ENCODE measurements around the gene ABCF1. TPM values are rescaled to one million over a fixed set of nuclear protein-coding genes. Genes with fewer than 3 reads are reported as not detected.
A peak's percentile ranks its signal among the peaks of the same experiment; 100 is the strongest.

Gene ABCF1
- total and polyA plus RNA-seq, 9 of the 15 experiments (the other 6 are each of a cell fraction or from before 2014, with no cell fraction given), result 41.6 to 193 (median 102) TPM

GRCh38 chr6:30598912-30599624 is 27.8 kb downstream of the ABCF1 start:
- Histone ChIP-seq H3K27ac (ENCODE audit: extremely low read depth, low read depth, low read length) (no peak overlapping the region), H3K27me3 (ENCODE audit: control insufficient read depth in 2 of 2, insufficient read depth in 2 of 2, low read length in 2 of 2) (no peaks in the 10 kb centered on the region), H3K4me2 (ENCODE audit: insufficient read depth, low read length) (no peak overlapping the region), H3K4me1 (replicated peaks in 1 of 2; ENCODE audit: control insufficient read depth in 2 of 2, insufficient read depth in 2 of 2, low read length in 2 of 2) (peaks cover 4 to 11% of the 10 kb centered on the region in 2 experiments; a peak in 4 of 5 replicates), H4K20me1 (replicated peaks; ENCODE audit: control insufficient read depth, insufficient read depth, low read length) (peaks cover 7% of the 10 kb centered on the region; the same call in 1 of the 2 replicates), H3K4me3 (no peak overlapping the region), H3K9me1 (ENCODE audit: control insufficient read depth, insufficient read depth, low read length) (no peaks in the 10 kb centered on the region), H3K36me3 (ENCODE audit: control insufficient read depth, insufficient read depth, low read length) (peaks cover 70% of the 10 kb centered on the region), H3K9me3 (replicated peaks; ENCODE audit: control insufficient read depth, insufficient read depth, low read depth, low read length) (no peaks in the 10 kb centered on the region), H3K79me2 (ENCODE audit: control insufficient read depth, insufficient read depth, low read length) (no peaks in the 10 kb centered on the region; the same call in 2 of the 3 replicates), H2AFZ (ENCODE audit: low read depth, low read length) (no peak overlapping the region), H3K9ac (ENCODE audit: insufficient read depth in 1 of 2, low read depth in 2 of 2, low read length in 2 of 2) (no peak overlapping the region; a peak in 1 of 4 replicates)
- in situ Hi-C loops (cut with MboI) (loop anchor here (5.0 kb wide), 1 partner anchor 107 kb away; no protein-coding TSS in a partner anchor), intact Hi-C loops (cut with micrococcal nuclease) (no loop called here)
- POLR2A ChIA-PET, result interaction anchor here (0.9 to 13.5 kb wide), 10 partner anchors 8 to 118 kb away, joined by 4 to 310 read pairs (median 12); partner anchors contain the start of genes ABCF1, MDC1 and MRPS18B
- DNase-seq (ENCODE audit: extremely low read depth in 1 of 4, low spot score in 3 of 4), result no peak
- CTCF ChIA-PET (ENCODE audit: low intra/inter-chr PET ratio), result no interaction called here
- TF ChIP-seq, protein P1, sequence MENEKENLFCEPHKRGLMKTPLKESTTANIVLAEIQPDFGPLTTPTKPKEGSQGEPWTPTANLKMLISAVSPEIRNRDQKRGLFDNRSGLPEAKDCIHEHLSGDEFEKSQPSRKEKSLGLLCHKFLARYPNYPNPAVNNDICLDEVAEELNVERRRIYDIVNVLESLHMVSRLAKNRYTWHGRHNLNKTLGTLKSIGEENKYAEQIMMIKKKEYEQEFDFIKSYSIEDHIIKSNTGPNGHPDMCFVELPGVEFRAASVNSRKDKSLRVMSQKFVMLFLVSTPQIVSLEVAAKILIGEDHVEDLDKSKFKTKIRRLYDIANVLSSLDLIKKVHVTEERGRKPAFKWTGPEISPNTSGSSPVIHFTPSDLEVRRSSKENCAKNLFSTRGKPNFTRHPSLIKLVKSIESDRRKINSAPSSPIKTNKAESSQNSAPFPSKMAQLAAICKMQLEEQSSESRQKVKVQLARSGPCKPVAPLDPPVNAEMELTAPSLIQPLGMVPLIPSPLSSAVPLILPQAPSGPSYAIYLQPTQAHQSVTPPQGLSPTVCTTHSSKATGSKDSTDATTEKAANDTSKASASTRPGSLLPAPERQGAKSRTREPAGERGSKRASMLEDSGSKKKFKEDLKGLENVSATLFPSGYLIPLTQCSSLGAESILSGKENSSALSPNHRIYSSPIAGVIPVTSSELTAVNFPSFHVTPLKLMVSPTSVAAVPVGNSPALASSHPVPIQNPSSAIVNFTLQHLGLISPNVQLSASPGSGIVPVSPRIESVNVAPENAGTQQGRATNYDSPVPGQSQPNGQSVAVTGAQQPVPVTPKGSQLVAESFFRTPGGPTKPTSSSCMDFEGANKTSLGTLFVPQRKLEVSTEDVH (IDR thresholded peaks at IDR 0.05; ENCODE audit: low read depth, partially characterized antibody), result peak; percentile 14
- TF ChIP-seq POLR2AphosphoS2 (IDR thresholded peaks at IDR 0.05; ENCODE audit: low read length) (peak; percentile 67; the same call in 1 of the 2 replicates), POLR2B (IDR thresholded peaks at IDR 0.05; ENCODE audit: low read depth, partially characterized antibody) (peak; percentile 53), ZNF175 (CRISPR knock-in tag; IDR thresholded peaks at IDR 0.05; ENCODE audit: low read depth) (no peak), POLR2A (conservative IDR thresholded peaks at IDR 0.05) (peak; percentile 56)
- TF ChIP-seq, protein P2, sequence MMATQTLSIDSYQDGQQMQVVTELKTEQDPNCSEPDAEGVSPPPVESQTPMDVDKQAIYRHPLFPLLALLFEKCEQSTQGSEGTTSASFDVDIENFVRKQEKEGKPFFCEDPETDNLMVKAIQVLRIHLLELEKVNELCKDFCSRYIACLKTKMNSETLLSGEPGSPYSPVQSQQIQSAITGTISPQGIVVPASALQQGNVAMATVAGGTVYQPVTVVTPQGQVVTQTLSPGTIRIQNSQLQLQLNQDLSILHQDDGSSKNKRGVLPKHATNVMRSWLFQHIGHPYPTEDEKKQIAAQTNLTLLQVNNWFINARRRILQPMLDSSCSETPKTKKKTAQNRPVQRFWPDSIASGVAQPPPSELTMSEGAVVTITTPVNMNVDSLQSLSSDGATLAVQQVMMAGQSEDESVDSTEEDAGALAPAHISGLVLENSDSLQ (IDR thresholded peaks at IDR 0.05), result peak; percentile 55
- WGBS (ENCODE audit: insufficient coverage, low coverage, missing lambda C conversion rate), result 84% methylated on average over 12 of the region's 12 CpGs
- no peak for FAIRE-seq
- no TSS peak for BruUV-seq (replicated peaks)
- peak; percentile 6 for ATAC-seq

All from K562 (cell line).